Urinary bladder (tissue), 4 donors: Measurements from ENCODE around the gene XPO5. TPM values are rescaled to one million over a fixed set of nuclear protein-coding genes. Genes with fewer than 3 reads are reported as not detected.
A peak's percentile ranks its signal among the peaks of the same experiment; 100 is the strongest.

ENCODE experiments used
- DNase-seq: peaks from one replicate; pipeline ENCODE4 v3.0.0-alpha.2; 2015; ENCODE audit errors: extremely low spot score
- H3K27ac ChIP-seq: one replicate; pipeline ENCODE4 v1.5.1; 2013; ENCODE audit warnings: low read depth, mild to moderate bottlenecking, moderate library complexity
- H3K36me3 ChIP-seq: one replicate; pipeline ENCODE4 v1.6.1; 2013; ENCODE audit warnings: mild to moderate bottlenecking, moderate library complexity; ENCODE audit not compliant: insufficient read depth
- H3K4me1 ChIP-seq: one replicate; pipeline ENCODE4 v1.6.1; 2013; ENCODE audit warnings: mild to moderate bottlenecking, moderate library complexity; ENCODE audit not compliant: insufficient read depth
- H3K4me3 ChIP-seq: one replicate; pipeline ENCODE4 v1.5.1; 2013; ENCODE audit warnings: low read depth, low read length
- WGBS: extraction: QIAGEN DNeasy Blood & Tissue Kit; methylation state at CpG from one replicate; pipeline ENCODE4 v1.1.7; 2013; 5-methylcytosine and 5-hydroxymethylcytosine counted together
- polyA plus RNA-seq: library from polyadenylated mRNA; stranded (reverse); fragments of 200-250 nt; gene quantifications from one replicate; pipeline ENCODE4 v1.2.3, GENCODE V29; 2013
- small RNA-seq: library from RNA; depleted of rRNA; stranded (forward); fragments of <200 nt; gene quantifications from one replicate; pipeline ENCODE3, GENCODE V24; 2014
- total RNA-seq: library from RNA; depleted of rRNA; stranded (reverse); fragments of >200 nt; gene quantifications from one replicate; pipeline ENCODE4 v1.2.3, GENCODE V29; 2014
- donor health status: healthy with polysubstance abuse.
- donor health status: healthy.

XPO5 gene
- total and polyA plus RNA-seq, 2 donors: 12.6 to 23.8 TPM

GRCh38 chr6:43476746-43477145, 99.1 kb downstream of the XPO5 start:
- Histone ChIP-seq H3K4me1 (no peaks in the 10 kb centered on the region), H3K36me3 (no peaks in the 10 kb centered on the region), H3K27ac (no peak overlapping the region), H3K4me3 (peak overlapping the region; percentile 93)
- no peak for DNase-seq
- 27% methylated on average over 2 of the region's 2 CpGs for WGBS

GRCh38 chr6:43475516-43475915, 100.3 kb downstream of the XPO5 start:
- no peak for DNase-seq
- WGBS: 79% methylated on average over 6 of the region's 6 CpGs

GRCh38 chr6:43472515-43472914, 103.3 kb downstream of the XPO5 start:
- WGBS: 97% methylated on average over 4 of the region's 4 CpGs
- no peak overlapping the region for H3K27ac ChIP-seq
- no peaks in the 10 kb centered on the region for H3K36me3 ChIP-seq
- no peaks in the 10 kb centered on the region for H3K4me1 ChIP-seq
- H3K4me3 ChIP-seq: no peak overlapping the region
- DNase-seq: no peak

More at GRCh38 chr6:43475516-43475915, 100.3 kb downstream of the XPO5 start:
- Histone ChIP-seq H3K4me1 (no peaks in the 10 kb centered on the region), H3K36me3 (no peaks in the 10 kb centered on the region), H3K4me3 (no peak overlapping the region), H3K27ac (no peak overlapping the region)

Small RNAs within 50 kb of the gene (small RNA-seq; reads per million reads assigned to genes)
- not detected for gene RF00426
- not detected for gene RNU6-1113P

Other genes starting within 250 kb of the XPO5 start
- gene ZNF318, start 206.4 kb downstream of the XPO5 start, total RNA-seq: 14.6 TPM
- gene ZNF318, start 206.4 kb downstream of the XPO5 start, polyA plus RNA-seq: 10.1 TPM
- 15.6 TPM for gene ABCC10, start 148.5 kb downstream of the XPO5 start, total RNA-seq
- 18.5 TPM for gene ABCC10, start 148.5 kb downstream of the XPO5 start, polyA plus RNA-seq
- 2.0 TPM for gene DLK2, start 120.5 kb downstream of the XPO5 start, total RNA-seq
- 0.67 TPM for gene DLK2, start 120.5 kb downstream of the XPO5 start, polyA plus RNA-seq
- 10.5 TPM for gene TJAP1, start 98.5 kb downstream of the XPO5 start, total RNA-seq
- 29.7 TPM for gene TJAP1, start 98.5 kb downstream of the XPO5 start, polyA plus RNA-seq
- not detected for gene LRRC73, start 65.7 kb downstream of the XPO5 start, total RNA-seq
- 0.24 TPM for gene LRRC73, start 65.7 kb downstream of the XPO5 start, polyA plus RNA-seq
- gene YIPF3, start 59.1 kb downstream of the XPO5 start, total RNA-seq: 54.9 TPM
- gene YIPF3, start 59.1 kb downstream of the XPO5 start, polyA plus RNA-seq: 118 TPM
- 29.4 TPM for gene POLR1C, start 58.9 kb downstream of the XPO5 start, total RNA-seq
- gene POLR1C, start 58.9 kb downstream of the XPO5 start, polyA plus RNA-seq: 36.9 TPM
- gene POLH, start 147 bp upstream of the XPO5 start, total RNA-seq: 16.8 TPM
- gene POLH, start 147 bp upstream of the XPO5 start, polyA plus RNA-seq: 5.7 TPM
- gene GTPBP2, start 53.2 kb upstream of the XPO5 start, total RNA-seq: 36.3 TPM
- gene GTPBP2, start 53.2 kb upstream of the XPO5 start, polyA plus RNA-seq: 40.4 TPM
- gene MAD2L1BP, start 59.8 kb upstream of the XPO5 start, total RNA-seq: 16.8 TPM
- 25.3 TPM for gene MAD2L1BP, start 59.8 kb upstream of the XPO5 start, polyA plus RNA-seq
- gene RSPH9, start 69.0 kb upstream of the XPO5 start, total RNA-seq: 1.0 TPM
- gene RSPH9, start 69.0 kb upstream of the XPO5 start, polyA plus RNA-seq: 0.60 TPM
- 33.3 TPM for gene MRPS18A, start 111.8 kb upstream of the XPO5 start, total RNA-seq
- 55.8 TPM for gene MRPS18A, start 111.8 kb upstream of the XPO5 start, polyA plus RNA-seq
- gene VEGFA, start 194.2 kb upstream of the XPO5 start, total RNA-seq: 85.7 TPM
- gene VEGFA, start 194.2 kb upstream of the XPO5 start, polyA plus RNA-seq: 63.8 TPM